GM12878 (cell line): Measurements from ENCODE around the gene ALDH18A1. TPM values are rescaled to one million over a fixed set of nuclear protein-coding genes. Genes with fewer than 3 reads are reported as not detected.

Experiments
- CHD1 ChIP-seq: IDR thresholded peaks from 2 replicates; pipeline ENCODE4 v1.6.1; 2012; ENCODE audit warnings: low read depth, low read length, improper control_type of control experiment
- CHD4 ChIP-seq: fragments of 200-600 bp; sonication (generic); IDR thresholded peaks from 2 replicates; pipeline ENCODE4 v1.6.1; 2016; ENCODE audit warnings: mild to moderate bottlenecking
- CREB1 ChIP-seq: IDR thresholded peaks from 2 replicates; pipeline ENCODE4 v1.6.1; 2012; ENCODE audit warnings: low read depth, mild to moderate bottlenecking, inconsistent platforms
- ETV6 ChIP-seq, 2 experiments: fragments of 450-650 bp in 1 of 2; IDR thresholded peaks in 1 of 2; conservative IDR thresholded peaks in 1 of 2; 2 replicates each; pipeline ENCODE4 v1.6.1; 2014; ENCODE audit warnings: antibody characterized with exemption in 1 of 2, borderline replicate concordance in 1 of 2, low read depth in 1 of 2, mild to moderate bottlenecking in 1 of 2, moderate library complexity in 1 of 2
- FOXM1 ChIP-seq: IDR thresholded peaks from 2 replicates; pipeline ENCODE4 v1.6.1; 2012; ENCODE audit warnings: low read depth, mild to moderate bottlenecking, inconsistent platforms, low read length, moderate library complexity
- HDAC6 ChIP-seq: fragments of 200-600 bp; sonication (generic); IDR thresholded peaks from one replicate; pipeline ENCODE4 v1.8.0; 2017; ENCODE audit warnings: antibody characterized with exemption; ENCODE audit not compliant: unreplicated experiment
- IRF5 ChIP-seq: fragments of 450-650 bp; IDR thresholded peaks from 2 replicates; pipeline ENCODE4 v1.6.1; 2017; ENCODE audit warnings: borderline replicate concordance
- MYC ChIP-seq: IDR thresholded peaks from 2 replicates; pipeline ENCODE4 v1.6.1; 2011; ENCODE audit warnings: mild to moderate bottlenecking, low read length, moderate library complexity, inconsistent platforms; ENCODE audit not compliant: insufficient read depth, insufficient replicate concordance, insufficient read length, severe bottlenecking
- PBX3 ChIP-seq: IDR thresholded peaks from 2 replicates; pipeline ENCODE4 v1.6.1; 2011; ENCODE audit warnings: mild to moderate bottlenecking, low read depth, low read length, moderate library complexity; ENCODE audit not compliant: insufficient replicate concordance
- POU2F2 ChIP-seq: IDR thresholded peaks from 3 replicates; pipeline ENCODE4 v1.6.1; 2011; ENCODE audit warnings: low read depth, mild to moderate bottlenecking, low read length, borderline replicate concordance
- RAD51 ChIP-seq: fragments of 450-650 bp; IDR thresholded peaks from 2 replicates; pipeline ENCODE4 v1.6.1; 2016; ENCODE audit warnings: moderate library complexity, mild to moderate bottlenecking, inconsistent platforms
- RCOR1 ChIP-seq: conservative IDR thresholded peaks from 2 replicates; pipeline ENCODE4 v1.6.1; 2012; ENCODE audit warnings: low read depth, low read length, improper control_type of control experiment
- RELA ChIP-seq: fragments of 450-650 bp; IDR thresholded peaks from 2 replicates; pipeline ENCODE4 v1.8.0; 2014; ENCODE audit warnings: borderline replicate concordance; ENCODE audit not compliant: partially characterized antibody
- ZNF384 ChIP-seq: IDR thresholded peaks from 2 replicates; pipeline ENCODE4 v1.6.1; 2012; ENCODE audit warnings: low read depth, mild to moderate bottlenecking, low read length, improper control_type of control experiment, borderline replicate concordance
- ZSCAN29 ChIP-seq: fragments of 450-650 bp; IDR thresholded peaks from 2 replicates; pipeline ENCODE4 v1.6.1; 2017; ENCODE audit warnings: mild to moderate bottlenecking, moderate library complexity
- polyA plus RNA-seq, 11 experiments: library from polyadenylated mRNA; depleted of rRNA in 4 of 11; unstranded in 6 of 11; stranded (reverse) in 5 of 11; fragments of >200 nt; fragmentation: Nextera tagmentation in 4 of 11; fragmentation: Illumina TruSeq in 1 of 11; extraction: Ambion mirVana in 4 of 11; extraction: Trizol in 1 of 11; gene quantifications; 1 replicate in 1 of 11; 2 replicates in 10 of 11; pipeline versions ENCODE4 v1.2.1 to v1.2.3, GENCODE V29; 2011 to 2016; ENCODE audit warnings: inconsistent platforms in 2 of 11, missing spikeins in 2 of 11, low read depth in 1 of 11
- total RNA-seq, 4 experiments: library from RNA; depleted of rRNA in 3 of 4; stranded (reverse); fragments of >200 nt in 3 of 4; fragmentation: Illumina TruSeq in 1 of 4; extraction: Trizol in 1 of 4; gene quantifications; 2 replicates each; pipeline versions ENCODE4 v1.2.1 to v1.2.3, GENCODE V29; 2013 to 2021

ALDH18A1 gene
- total and polyA plus RNA-seq, 10 of the 15 experiments (the other 5 are each of a cell fraction or from before 2014, with no cell fraction given), result 24.3 to 118 (median 99.3) TPM

GRCh38 chr10:95691281-95691680 lies 34.8 kb upstream of the ALDH18A1 start (continued):
- TF ChIP-seq IRF5 (no peak), CHD4 (no peak), CHD1 (no peak), ZNF384 (no peak), RCOR1 (no peak), ETV6 (conservative IDR thresholded peaks at IDR 0.05 in 1 of 2, IDR thresholded peaks at IDR 0.05 in 1 of 2; ENCODE audit: borderline replicate concordance in 1 of 2, low read depth in 1 of 2) (no peak), PBX3 (no peak), RELA (no peak), ZSCAN29 (no peak), HDAC6 (no peak), FOXM1 (no peak), POU2F2 (no peak), CREB1 (no peak), RAD51 (no peak), MYC (no peak)
